WI38 (cell line): ENCODE measurements around the gene COL26A1.

Experiments
- H3K4me3 ChIP-seq: 2 replicates; pipeline ENCODE4 v1.5.1; 2011; ENCODE audit warnings: low read depth, mild to moderate bottlenecking, control low read depth, low read length
- TF ChIP-seq, protein P1 (sequence below): IDR thresholded peaks from 2 replicates; pipeline ENCODE4 v1.5.1; 2012; ENCODE audit warnings: low read depth, mild to moderate bottlenecking, control low read depth, low read length

The COL26A1 gene

DNA sequence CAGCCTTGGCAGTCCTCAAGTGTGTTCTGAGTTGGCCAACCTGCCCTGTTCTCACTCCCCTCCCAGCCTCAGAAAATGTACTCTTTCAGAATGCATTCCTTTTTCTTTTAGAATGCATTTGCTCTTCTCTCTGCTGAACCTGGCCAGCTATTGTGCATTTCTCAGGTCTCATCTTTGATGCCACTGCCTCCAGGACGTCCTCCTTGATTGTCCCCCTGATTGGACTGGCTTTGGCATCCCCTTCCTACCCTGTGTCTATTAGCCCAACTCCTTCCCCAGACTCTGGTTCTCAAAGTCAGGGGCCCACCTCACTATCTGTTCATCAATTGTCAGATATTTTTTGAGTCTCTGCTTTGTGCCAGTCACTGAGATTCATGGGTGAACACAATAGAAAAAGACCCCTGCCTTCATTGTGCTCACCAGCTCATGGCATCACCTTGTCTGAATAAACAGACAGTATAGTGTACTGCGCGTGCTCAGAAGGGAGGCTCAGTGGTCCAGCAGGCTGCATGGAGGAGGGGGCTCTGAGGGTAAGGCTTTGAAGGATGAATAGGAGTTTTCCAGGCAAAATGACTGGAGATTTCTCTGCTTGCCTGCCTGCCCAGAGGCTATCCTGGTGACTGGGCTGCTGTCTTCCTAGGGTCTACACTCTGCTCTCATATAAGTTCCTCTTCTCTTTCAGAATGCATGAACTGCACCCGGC lies 169.9 kb downstream of the COL26A1 start:
- TF ChIP-seq, protein P1, sequence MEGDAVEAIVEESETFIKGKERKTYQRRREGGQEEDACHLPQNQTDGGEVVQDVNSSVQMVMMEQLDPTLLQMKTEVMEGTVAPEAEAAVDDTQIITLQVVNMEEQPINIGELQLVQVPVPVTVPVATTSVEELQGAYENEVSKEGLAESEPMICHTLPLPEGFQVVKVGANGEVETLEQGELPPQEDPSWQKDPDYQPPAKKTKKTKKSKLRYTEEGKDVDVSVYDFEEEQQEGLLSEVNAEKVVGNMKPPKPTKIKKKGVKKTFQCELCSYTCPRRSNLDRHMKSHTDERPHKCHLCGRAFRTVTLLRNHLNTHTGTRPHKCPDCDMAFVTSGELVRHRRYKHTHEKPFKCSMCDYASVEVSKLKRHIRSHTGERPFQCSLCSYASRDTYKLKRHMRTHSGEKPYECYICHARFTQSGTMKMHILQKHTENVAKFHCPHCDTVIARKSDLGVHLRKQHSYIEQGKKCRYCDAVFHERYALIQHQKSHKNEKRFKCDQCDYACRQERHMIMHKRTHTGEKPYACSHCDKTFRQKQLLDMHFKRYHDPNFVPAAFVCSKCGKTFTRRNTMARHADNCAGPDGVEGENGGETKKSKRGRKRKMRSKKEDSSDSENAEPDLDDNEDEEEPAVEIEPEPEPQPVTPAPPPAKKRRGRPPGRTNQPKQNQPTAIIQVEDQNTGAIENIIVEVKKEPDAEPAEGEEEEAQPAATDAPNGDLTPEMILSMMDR, result no peak
- no peak overlapping the region for H3K4me3 ChIP-seq

DNA sequence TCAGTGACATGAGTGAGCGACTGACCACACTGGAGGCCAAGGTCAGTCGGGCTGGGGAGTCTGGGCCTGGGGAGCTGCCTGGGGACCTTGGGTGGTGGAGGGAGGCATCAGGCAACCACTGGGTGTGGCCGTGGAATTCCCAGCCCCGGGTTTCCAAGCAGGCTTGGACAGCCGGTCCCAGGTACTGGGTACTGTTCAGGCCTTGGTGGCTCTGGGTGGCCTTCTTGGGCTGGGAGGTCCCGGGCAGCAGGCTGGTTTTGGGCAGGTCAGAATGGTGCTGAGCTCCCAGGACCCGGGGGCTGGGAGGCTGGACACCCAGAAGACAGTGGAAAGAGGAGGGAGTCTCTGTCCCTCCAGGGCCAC lies 170.4 kb downstream of the COL26A1 start:
- no peak overlapping the region for H3K4me3 ChIP-seq
- TF ChIP-seq, protein P1, result no peak

DNA sequence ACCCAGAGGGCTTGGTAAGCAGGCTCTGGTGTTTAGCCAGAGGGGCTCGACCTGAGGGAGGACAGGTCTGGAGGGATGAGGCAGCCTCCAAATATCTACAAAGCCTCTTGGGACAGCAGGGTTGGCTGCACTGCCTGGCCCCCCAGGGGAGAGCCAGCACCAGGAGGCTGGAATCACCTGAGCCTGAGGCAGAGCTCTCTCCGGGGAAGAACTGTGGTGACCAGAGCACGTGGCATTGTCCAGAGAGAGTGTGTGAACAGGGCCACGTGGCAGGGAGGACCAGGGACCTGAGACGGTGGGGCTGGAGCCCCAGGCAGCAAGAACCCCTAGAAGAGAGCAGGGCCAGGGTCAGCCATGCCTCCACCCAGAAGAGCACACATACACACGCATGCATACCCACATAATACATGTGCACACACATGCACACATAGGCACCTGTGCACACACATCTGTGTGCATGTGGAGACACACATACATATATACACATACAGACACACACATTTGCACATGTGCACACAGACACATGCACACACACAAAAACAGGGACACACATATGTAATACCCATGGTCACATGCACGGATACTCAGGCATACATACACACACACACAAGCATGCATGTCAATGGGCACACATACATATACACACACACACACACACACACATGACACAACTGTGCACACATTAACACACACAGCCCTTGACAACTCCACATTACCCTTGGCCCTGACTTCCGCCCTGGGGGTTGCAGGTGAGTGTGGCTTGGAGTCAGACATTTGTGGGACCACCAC lies 171.5 kb downstream of the COL26A1 start:
- TF ChIP-seq, protein P1, result no peak
- H3K4me3 ChIP-seq, result no peak overlapping the region

DNA sequence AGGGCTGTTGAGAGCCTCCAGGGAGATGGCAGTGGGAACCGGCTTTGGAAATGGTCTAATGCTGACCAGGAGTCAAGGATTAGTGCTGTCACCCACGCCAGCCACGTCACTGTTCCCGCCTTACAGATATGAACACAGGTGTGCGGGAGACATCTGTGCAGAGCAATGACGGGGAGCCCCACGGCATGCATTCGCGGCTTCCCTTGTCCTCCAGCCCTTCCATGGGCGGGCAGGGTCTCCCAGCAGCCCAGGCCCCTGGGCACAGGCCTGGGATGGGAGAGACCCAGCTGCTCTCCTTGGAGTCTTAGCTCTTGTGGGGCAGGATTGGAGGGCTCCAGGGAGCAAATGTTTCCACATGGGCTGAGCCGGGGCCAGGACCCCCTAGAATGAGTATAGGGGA lies 172.2 kb downstream of the COL26A1 start:
- no peak overlapping the region for H3K4me3 ChIP-seq
- TF ChIP-seq, protein P1, result no peak

DNA sequence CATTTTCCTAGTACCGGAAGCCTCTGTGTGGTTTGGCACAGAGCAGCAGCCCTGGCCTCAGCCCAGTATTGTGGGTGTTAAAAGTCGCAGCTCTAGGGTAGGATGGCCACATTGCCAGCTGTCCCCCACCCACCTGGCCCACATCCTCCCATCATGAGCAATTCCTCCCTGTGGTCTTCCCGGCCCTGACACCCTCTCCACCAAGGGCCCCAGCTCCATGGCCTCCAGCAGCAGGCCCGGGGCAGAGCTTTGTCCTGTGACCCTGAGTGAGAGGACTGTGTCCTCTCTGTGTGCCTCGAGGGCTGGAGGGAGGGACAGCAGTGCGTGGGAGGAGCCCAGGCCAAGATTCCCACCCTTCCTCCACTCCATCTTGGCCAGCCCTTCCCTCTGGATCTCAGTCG lies 172.7 kb downstream of the COL26A1 start:
- TF ChIP-seq, protein P1, result no peak
- no peak overlapping the region for H3K4me3 ChIP-seq

DNA sequence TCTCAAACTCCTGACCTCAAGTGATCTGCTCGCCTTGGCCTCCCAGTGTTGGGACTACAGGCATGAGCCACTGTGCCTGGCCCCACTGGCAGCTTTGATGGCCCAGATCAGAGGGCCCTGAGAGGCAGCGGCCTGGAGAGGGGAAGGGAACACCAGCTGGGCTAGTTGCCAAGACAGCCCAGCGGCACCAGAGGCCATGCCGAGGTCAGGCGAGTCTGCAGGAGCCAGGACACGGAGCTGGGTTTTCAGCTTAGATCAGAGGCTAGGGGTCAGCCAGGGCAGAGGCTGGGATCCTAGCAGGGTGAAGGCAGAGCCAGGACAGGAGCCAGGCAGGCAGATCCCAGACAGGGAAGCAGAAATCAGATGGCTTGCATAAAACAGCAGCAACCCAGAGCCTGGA lies 173.6 kb downstream of the COL26A1 start:
- H3K4me3 ChIP-seq, result no peak overlapping the region
- TF ChIP-seq, protein P1, result no peak

DNA sequence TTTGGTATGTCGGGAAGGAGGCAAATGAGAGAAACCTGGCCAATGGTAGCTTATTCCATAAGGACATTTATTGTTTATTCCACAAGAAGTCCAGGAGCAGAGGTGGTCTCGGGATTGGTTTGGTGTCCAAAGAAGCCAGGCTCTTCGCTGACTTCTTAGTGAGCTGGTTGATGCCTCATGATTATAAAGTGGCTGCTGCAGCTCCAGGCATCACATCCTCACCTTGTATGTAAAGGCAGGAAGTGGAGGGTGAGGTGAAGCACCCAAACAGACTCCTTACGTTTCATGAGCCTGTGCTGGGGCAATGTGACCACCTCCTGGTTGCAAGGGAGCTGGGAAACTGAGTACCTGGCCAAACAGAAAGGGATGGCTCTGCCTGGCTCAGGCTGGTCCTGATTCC lies 174.0 kb downstream of the COL26A1 start:
- TF ChIP-seq, protein P1, result no peak
- no peak overlapping the region for H3K4me3 ChIP-seq
